Esophagus squamous epithelium (tissue), 4 donors: ENCODE measurements around the gene EXOC3L1.

Source experiments
- CTCF ChIP-seq, 6 experiments: fragments of 450-650 bp in 4 of 6; fragments of 200-600 bp in 2 of 6; sonication (generic) in 2 of 6; IDR thresholded peaks; one replicate each; pipeline ENCODE4 v1.5.1; 2016 to 2019; ENCODE audit warnings: antibody characterized with exemption in 6 of 6, mild to moderate bottlenecking in 4 of 6, moderate library complexity in 4 of 6
- POLR2A ChIP-seq, 4 donors: fragments of 450-650 bp; IDR thresholded peaks; one replicate each; pipeline ENCODE4 v1.6.1; 2017; ENCODE audit warnings: antibody characterized with exemption in 4 of 4, mild to moderate bottlenecking in 4 of 4, moderate library complexity in 3 of 4

GRCh38 chr16:67184995-67185650 is 4.8 kb downstream of the EXOC3L1 start:
- TF ChIP-seq CTCF (IDR thresholded peaks at IDR 0.05), result peak; percentile 70 to 83 (median 80)
- TF ChIP-seq POLR2A (IDR thresholded peaks at IDR 0.05), result no peak
